GM19023 (cell line): Measurements from ENCODE around the gene HOXD9.

Experiments used
- ATAC-seq: cut with Tn5 transposase; IDR thresholded peaks from one replicate; pipeline ENCODE4 v1.9.1; 2021; ENCODE audit warnings: mild to moderate bottlenecking, moderate library complexity; ENCODE audit not compliant: unreplicated experiment

Gene HOXD9

DNA sequence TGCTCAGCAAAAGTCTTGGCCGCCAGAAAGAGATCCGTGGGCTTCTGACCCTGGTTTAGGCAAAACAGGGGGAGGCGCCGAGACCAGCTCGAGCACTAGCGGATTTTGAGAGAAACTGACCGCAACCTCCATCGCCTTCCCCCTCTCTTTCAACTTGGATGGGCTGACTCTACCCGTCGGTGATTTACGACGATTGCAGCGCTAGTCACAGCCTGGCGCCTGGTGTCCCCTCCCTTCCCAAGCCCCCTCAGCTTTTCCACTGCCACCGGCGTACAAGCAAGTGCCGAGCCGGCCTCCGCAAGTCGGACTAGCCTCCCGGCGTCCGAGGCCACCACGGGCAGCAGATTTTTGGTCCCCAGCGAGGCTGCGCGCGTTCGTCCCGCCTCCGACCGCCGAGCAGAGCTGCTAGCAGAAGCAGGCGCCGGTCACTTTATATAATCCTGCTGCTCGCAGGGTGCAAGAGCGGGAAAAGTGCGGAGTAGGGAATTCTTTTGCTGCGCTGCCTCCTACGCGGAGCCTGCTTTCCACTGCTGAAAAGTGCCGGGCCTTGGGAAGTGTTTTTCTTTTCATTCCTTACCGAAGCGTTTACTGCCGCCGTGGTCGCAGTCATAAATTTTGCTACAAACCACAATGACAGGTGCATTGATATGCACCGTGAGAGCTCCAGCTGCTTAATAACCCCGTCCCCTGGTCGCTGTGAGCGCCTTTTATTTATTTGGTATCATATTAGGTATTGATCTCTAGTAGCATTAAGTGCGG, 42.3 kb downstream of the HOXD9 start:
- no peak for ATAC-seq

DNA sequence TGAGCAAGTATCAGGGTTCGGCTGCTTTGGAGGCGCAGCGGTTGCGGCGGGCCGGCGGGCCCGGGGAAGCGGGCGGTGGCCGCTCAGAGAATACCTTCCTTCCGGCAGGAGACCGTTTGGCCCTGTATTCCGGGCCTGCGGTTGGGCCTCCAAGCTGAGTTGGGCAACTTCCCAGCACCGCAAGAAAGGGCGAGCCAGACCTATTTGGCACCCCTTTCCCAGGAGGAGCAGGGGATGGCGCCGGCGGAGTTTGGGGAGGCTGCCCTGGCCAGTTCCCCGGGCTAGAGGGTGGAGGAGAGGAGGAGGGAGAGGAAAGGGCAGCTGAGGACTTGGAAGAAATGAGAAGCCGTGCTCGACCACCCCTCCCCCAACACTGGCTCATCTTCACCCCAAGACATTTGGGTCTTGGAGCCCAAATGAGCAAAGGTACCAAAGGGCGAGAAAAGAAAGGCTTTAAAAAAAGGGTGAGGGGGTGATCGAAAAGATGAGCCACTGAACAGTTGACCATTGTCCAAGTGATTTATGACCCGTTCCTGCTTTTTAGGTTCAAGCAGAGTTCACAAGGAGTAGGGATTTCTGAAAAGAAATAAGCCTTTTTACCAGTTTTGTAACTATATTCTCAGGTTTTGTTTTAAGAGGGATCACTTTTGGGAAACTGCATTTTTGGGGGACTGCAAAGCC, 43.0 kb downstream of the HOXD9 start:
- no peak for ATAC-seq

GRCh38 chr2:176166272-176166671, 43.8 kb downstream of the HOXD9 start:
- ATAC-seq, result no peak

DNA sequence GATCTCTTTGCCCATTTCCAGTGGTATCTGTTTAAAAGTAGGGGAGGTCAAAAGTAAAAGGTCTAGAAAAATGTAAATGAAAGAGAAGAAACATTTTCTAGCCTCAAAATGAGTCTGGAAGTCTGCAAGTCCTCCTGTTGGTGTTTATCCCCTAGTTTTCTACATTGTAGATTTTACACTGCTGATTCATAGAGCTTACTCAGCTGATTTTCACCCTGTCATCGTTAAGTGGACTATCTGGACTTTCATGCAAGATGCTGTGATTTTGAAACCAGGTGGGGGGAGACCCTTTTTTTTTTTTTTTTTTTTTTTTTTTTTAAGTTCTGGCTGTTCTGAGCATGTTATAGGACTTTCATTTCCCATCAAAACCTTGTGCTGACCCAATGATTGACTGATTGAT, 44.9 kb downstream of the HOXD9 start:
- ATAC-seq, result no peak

- no peak for ATAC-seq
These were observed 46.7 kb downstream of the HOXD9 start for GRCh38 chr2:176169181-176169580.

GRCh38 chr2:176169711-176170110, 47.2 kb downstream of the HOXD9 start:
- no peak for ATAC-seq

DNA sequence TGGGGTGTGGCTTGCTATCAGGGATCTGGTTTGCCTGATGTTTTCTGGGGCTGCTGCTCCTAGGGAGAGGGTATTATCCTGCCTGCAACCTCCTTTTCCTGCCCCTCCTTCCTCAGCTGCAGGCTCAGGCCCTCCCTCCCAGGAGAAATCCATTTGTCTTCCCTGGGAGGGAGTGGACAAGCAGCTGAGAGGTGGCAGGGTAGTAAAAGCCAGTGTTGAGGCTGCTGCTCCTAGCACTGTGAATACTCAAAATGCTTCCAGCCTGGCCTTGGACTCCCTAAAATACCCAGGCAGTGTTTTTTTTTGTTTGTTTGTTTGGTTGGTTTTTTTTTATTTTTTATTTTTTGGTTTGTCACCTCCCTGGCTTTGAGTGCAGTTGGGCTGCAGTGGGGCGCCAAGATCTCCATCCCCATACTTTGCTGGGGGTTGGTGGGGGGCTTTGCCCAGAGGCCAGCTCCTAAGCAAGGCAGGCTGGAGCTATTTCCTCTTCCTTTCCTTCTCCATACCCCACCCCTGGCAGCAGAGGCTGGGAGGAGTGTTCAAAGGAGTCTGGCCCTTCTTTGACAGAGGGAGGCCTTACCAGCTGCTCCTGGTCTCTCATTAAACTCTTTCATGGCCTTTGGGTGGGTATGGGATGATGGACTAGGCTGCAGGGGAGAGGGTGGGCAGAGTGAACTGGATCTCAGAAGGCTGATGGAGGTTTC, 48.2 kb downstream of the HOXD9 start:
- ATAC-seq, result no peak

DNA sequence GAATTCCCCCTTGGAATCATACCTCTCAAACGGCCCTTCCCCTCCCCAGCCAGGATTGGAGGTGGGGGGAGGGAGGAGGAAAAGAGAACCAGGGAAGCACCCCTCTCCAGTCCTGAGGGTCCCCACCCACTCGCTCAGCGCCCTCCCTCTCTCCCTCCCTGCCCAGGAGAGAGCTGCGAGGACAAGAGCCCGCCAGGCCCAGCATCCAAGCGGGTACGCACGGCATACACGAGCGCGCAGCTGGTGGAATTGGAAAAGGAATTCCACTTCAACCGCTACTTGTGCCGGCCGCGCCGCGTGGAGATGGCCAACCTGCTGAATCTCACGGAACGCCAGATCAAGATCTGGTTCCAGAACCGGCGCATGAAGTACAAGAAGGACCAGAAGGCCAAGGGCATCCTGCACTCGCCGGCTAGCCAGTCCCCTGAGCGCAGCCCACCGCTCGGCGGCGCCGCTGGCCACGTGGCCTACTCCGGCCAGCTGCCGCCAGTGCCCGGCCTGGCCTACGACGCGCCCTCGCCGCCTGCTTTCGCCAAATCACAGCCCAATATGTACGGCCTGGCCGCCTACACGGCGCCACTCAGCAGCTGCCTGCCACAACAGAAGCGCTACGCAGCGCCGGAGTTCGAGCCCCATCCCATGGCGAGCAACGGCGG, 49.0 kb downstream of the HOXD9 start:
- ATAC-seq, result no peak

DNA sequence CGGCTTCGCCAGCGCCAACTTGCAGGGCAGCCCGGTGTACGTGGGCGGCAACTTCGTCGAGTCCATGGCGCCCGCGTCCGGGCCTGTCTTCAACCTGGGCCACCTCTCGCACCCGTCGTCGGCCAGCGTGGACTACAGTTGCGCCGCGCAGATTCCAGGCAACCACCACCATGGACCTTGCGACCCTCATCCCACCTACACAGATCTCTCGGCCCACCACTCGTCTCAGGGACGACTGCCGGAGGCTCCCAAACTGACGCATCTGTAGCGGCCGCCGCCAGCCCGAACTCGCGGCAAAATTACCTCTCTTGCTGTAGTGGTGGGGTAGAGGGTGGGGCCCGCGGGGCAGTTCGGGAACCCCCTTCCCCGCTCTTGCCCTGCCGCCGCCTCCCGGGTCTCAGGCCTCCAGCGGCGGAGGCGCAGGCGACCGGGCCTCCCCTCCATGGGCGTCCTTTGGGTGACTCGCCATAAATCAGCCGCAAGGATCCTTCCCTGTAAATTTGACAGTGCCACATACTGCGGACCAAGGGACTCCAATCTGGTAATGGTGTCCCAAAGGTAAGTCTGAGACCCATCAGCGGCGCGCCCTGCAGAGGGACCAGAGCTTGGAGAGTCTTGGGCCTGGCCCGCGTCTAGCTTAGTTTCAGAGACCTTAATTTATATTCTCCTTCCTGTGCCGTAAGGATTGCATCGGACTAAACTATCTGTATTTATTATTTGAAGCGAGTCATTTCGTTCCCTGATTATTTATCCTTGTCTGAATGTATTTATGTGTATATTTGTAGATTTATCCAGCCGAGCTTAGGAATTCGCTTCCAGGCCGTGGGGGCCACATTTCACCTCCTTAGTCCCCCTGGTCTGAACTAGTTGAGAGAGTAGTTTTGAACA, 49.7 kb downstream of the HOXD9 start:
- no peak for ATAC-seq

GRCh38 chr2:176172895-176173566, 50.5 kb downstream of the HOXD9 start:
- no peak for ATAC-seq

DNA sequence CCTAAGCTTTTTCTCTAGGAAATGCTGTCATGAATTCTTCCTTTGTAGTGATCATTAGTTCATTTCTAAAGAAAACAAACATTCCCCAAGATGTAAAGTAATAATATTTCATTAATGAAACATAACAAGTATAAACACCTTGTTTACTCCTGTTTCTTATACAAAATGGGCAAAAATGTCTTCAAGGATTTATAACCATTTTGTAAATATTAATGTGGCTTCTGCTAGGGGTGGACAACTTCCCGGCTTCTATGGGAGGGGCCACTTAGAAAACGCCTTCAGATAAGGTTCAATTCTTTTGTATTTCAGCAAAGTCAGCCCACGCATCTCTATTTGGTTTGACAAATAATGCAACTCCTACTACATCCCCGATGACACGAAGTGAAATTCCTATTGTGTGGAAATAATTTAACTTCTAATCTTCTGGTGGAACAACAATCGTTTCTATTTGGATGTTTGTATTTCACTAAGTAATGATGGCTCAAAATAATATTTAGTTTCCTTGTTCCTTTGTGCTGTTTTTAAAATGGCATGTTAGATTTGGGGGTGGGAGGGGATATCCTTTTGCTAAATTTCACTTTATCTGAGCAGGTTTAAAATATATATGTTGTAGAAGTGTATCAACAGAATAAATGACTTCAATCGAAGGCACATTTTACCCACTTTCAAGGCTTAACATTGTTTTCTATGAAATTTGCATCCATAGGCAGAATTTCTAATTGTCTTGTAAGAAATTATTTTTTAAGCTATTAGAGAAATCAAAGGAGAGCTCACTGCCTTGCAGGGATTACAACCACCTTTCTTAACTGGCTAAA, 51.3 kb downstream of the HOXD9 start:
- no peak for ATAC-seq

GRCh38 chr2:176174382-176174823, 51.9 kb downstream of the HOXD9 start:
- ATAC-seq, result no peak
